C4-2B (cell line): ENCODE data around the gene CAPN12.

Source experiments
- CTCF ChIP-seq: fragments of 450-650 bp; conservative IDR thresholded peaks from 2 replicates; pipeline ENCODE4 v1.5.1; 2017; ENCODE audit warnings: mild to moderate bottlenecking
- ZFX ChIP-seq: fragments of 450-650 bp; IDR thresholded peaks from 2 replicates; pipeline ENCODE4 v1.6.1; 2017

- TF ChIP-seq CTCF (no peak), ZFX (no peak)
Measured at GRCh38 chr19:38728752-38729541, 15.3 kb downstream of the CAPN12 start.
